Neural cell (in vitro differentiated cells): ENCODE measurements around the gene PLEKHF1.

ENCODE experiments used
- MXI1 ChIP-seq: fragments of 450-650 bp; conservative IDR thresholded peaks from 2 replicates; pipeline ENCODE4 v1.6.1; 2014; ENCODE audit warnings: antibody characterized with exemption, mild to moderate bottlenecking; ENCODE audit not compliant: poor library complexity, severe bottlenecking
- TF ChIP-seq, protein P1 (sequence below): fragments of 450-650 bp; IDR thresholded peaks from 2 replicates; pipeline ENCODE4 v1.5.1; 2014; ENCODE audit warnings: antibody characterized with exemption, mild to moderate bottlenecking, moderate library complexity; ENCODE audit not compliant: poor library complexity, severe bottlenecking
- TF ChIP-seq, protein P2 (sequence below): IDR thresholded peaks from 2 replicates; pipeline ENCODE4 v1.6.1; 2012; ENCODE audit warnings: borderline replicate concordance

DNA sequence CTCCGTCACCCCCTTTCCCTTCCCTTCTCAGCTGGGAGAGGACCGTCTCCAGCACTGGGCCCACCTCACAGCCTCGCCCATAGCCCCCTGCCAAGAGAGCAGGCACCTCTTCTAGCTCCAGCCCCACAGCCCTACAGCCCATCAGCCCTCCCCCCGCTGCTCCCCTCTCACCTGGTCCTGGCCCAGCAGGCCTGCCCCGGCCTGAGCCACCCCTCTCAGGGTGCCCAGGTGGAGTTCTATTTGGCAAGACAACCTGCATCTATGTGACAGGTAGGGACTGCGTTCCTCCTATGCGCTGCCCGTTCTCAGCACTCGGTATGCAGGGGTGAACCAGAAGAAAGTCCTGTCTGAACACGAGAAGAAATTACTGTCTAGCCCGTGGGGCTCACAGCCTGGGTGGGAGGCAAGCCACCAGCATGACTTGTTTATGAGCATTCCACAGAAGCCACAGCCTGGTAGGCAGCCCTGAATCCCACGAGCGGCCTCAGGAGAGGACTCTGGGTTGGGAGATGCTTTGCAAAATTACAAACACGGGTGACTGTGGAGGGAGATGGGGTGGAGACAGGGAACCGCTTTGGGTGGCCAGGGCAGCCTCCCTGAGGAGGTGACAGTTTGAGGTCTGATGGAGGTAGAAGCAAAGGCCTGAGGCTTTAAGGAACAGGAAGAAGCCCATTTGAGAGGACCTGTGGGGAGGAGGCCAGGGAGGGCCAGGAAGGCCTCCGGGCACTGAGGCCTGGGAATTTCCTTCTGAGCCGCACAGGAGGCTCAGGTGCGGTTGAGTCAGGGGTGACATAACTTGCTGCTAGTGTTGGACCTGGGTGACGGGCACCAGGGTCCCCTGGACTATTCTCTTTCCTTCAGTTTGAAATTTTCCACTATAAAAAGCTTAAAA is 1.2 kb upstream of the PLEKHF1 start:
- TF ChIP-seq, protein P1, sequence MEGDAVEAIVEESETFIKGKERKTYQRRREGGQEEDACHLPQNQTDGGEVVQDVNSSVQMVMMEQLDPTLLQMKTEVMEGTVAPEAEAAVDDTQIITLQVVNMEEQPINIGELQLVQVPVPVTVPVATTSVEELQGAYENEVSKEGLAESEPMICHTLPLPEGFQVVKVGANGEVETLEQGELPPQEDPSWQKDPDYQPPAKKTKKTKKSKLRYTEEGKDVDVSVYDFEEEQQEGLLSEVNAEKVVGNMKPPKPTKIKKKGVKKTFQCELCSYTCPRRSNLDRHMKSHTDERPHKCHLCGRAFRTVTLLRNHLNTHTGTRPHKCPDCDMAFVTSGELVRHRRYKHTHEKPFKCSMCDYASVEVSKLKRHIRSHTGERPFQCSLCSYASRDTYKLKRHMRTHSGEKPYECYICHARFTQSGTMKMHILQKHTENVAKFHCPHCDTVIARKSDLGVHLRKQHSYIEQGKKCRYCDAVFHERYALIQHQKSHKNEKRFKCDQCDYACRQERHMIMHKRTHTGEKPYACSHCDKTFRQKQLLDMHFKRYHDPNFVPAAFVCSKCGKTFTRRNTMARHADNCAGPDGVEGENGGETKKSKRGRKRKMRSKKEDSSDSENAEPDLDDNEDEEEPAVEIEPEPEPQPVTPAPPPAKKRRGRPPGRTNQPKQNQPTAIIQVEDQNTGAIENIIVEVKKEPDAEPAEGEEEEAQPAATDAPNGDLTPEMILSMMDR = no peak
- no peak for TF ChIP-seq MXI1
- TF ChIP-seq, protein P2, sequence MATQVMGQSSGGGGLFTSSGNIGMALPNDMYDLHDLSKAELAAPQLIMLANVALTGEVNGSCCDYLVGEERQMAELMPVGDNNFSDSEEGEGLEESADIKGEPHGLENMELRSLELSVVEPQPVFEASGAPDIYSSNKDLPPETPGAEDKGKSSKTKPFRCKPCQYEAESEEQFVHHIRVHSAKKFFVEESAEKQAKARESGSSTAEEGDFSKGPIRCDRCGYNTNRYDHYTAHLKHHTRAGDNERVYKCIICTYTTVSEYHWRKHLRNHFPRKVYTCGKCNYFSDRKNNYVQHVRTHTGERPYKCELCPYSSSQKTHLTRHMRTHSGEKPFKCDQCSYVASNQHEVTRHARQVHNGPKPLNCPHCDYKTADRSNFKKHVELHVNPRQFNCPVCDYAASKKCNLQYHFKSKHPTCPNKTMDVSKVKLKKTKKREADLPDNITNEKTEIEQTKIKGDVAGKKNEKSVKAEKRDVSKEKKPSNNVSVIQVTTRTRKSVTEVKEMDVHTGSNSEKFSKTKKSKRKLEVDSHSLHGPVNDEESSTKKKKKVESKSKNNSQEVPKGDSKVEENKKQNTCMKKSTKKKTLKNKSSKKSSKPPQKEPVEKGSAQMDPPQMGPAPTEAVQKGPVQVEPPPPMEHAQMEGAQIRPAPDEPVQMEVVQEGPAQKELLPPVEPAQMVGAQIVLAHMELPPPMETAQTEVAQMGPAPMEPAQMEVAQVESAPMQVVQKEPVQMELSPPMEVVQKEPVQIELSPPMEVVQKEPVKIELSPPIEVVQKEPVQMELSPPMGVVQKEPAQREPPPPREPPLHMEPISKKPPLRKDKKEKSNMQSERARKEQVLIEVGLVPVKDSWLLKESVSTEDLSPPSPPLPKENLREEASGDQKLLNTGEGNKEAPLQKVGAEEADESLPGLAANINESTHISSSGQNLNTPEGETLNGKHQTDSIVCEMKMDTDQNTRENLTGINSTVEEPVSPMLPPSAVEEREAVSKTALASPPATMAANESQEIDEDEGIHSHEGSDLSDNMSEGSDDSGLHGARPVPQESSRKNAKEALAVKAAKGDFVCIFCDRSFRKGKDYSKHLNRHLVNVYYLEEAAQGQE = no peak
